ENCODE data around the gene LRRC1. TPM values are rescaled to one million over a fixed set of nuclear protein-coding genes. Genes with fewer than 3 reads are reported as not detected.
"Not testable (repeated sequence)": the region's sequence is repeated elsewhere in the genome, so short reads cannot be mapped to it uniquely, and the experiment has no call there.

LRRC1 gene
- total RNA-seq, result 6.3 and 8.7 TPM in 2 replicates

DNA sequence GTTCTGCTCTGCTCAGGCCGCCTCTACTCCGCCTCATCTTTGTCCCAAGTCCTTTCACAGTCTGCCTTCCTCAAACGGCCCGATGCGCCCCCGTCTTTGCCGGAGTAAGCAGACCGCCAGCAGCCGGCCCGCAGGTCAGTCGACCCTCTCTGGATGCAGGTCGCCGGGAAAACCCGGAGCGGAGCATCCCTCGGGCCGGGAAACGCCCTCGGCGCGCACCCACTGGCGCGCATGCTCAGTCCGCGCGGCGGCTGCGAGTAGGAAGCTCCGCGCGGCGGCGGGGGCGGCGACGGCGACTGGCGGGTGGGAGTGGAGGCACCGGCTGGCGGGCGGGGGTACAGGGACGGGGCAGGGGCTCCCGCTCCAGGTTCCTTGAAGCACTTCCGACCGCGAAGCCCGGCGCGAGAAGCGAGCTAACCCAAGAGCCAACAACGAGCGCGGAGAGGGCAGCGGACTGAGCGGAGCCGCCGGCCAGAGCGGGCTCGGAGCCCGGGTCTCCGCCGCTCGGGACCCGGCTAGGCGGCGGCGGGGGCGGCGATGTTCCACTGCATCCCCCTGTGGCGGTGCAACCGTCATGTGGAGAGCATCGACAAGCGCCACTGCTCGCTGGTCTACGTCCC, at the start of gene LRRC1:
LRRC1 (plus strand) TSS at position 286 of the 620 bp plus-strand sequence; CDS start at position 538, 252 bp downstream.
- no peak for DNase-seq (ENCODE audit: extremely low read depth, low read depth, low spot score)

DNA sequence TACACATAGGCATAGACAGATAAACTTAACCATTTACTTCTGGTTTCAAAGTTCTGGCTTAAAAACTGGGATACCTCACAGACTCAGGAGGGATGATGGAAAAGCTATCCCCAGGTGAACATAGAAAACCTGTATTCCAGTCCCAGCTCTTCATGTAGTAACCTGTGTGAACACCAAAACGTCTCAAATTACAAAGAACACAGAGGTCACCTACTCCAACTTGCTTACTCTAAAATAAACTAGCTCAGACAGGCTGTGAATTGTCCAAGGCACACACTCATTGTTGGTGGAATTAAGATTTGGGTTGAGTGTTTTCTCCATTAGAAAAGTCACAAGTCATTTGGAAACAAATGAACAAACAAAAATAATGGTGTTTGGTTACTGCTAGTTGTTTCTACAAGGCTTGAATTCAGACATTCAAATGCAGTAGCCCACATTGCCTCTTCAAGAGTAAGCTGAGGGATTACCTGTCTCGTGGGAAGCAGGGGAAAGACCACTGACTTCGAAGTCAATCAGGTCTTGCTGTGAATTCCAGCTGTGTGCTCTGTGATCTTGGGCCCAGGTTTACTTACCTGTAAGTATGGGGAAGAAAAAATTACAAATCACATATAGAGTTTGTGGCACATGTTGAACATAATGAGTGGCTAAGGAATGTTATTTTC, 48.2 kb upstream of the LRRC1 start:
- no peak for DNase-seq (ENCODE audit: extremely low read depth, low read depth, low spot score)

DNA sequence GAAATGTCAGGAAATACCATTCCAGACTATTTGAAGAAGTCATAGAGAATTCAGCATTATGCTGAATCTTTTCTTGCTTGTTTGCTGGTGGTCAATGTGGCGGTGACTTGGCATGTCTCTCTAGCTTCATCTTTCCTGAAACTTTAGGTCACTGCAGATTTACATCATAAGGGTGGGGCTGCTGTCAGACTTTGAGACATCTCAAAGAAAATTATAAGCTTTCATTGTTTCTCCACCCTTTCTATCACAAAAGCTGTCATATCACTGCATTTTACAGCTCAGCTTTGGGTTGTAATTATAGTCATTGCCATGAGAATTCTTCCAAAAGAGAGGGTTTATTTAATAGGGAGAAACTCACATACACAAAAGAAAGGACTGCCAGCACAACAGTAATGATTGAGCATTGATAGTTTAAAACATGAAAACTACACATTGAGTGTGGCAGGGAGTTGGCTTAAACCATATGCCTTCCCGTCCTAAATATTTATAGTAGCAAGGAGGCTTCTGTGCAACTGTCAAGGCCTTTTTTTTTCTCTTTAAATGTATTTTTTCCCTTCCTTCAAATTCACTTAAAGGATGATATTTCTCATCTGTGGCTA, 44.7 kb upstream of the LRRC1 start:
- DNase-seq (ENCODE audit: extremely low read depth, low read depth, low spot score), result no peak

DNA sequence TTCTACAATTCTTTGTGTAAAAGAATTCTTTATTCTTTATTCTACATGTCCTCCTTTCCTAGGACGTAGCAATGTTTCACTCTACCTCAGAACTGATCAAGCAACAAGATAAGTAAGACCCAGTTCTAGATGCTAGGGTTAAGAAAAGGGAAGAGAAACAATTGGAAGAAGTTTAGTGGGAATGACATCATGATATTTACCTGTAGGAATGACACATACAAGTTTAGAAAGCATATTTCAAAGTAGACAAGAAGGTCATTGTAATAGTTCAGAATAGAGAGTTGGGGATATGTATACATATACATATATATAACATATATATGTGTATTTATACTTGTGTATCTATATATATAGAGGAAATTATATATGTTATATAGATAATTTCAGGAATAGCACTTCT, 43.4 kb upstream of the LRRC1 start:
- DNase-seq (ENCODE audit: extremely low read depth, low read depth, low spot score), result no peak

DNA sequence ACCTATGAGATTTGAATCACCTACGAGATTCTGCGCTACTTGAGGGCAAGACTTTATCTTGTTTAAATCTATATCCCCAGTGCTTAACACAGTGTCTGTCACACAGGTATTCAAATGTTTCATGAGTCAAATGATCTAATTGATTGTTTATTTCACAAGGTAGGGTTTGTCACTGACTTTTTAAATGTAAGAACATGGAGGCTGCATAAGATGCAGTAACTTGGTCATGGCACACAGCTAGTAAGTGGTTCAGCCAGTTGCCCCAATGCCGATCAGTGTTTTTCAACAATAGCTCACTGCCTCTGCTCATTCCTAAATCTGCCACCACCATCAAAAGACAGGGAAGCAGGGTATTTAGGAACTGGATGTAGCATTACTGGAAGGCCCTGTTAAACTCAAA, 42.4 kb upstream of the LRRC1 start:
- no peak for DNase-seq (ENCODE audit: extremely low read depth, low read depth, low spot score)

DNA sequence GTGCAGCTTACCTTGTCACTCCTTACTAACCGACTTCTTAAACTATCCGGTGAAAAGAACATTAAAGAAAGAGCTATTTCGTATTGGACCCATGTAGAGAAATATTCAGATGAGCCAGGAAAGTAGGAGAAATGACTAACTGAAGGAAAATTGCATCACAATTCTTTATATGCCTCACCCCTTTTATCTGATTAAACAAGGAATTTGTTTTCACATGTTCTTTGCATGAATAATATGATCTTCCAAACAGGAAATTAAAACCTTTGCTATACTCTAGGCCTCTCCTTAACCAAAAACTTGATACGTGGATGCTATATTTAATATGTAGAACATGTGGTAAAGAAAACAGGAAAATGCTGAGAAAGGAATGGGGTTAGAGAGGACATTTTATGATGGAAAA, 41.9 kb upstream of the LRRC1 start:
- no peak for DNase-seq (ENCODE audit: extremely low read depth, low read depth, low spot score)

DNA sequence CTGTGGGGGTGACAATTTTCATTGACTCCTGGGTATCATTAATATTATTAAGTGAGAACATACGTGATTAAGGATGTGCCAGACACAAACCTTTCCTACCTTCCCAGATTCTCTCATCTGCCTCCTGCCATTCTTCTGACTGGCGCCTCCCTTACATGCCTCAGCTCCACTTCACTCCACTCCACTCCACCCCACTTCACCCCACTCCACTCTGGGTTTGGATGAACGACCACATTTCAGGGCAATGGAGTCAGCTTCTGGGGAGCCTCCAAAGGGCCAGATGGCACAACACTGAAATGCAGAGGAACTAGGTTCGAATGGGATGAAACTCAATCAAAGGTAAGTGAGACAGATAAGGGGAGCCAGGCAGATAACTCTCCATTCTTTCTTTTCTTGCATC, 40.5 kb upstream of the LRRC1 start:
- no peak for DNase-seq (ENCODE audit: extremely low read depth, low read depth, low spot score)

DNA sequence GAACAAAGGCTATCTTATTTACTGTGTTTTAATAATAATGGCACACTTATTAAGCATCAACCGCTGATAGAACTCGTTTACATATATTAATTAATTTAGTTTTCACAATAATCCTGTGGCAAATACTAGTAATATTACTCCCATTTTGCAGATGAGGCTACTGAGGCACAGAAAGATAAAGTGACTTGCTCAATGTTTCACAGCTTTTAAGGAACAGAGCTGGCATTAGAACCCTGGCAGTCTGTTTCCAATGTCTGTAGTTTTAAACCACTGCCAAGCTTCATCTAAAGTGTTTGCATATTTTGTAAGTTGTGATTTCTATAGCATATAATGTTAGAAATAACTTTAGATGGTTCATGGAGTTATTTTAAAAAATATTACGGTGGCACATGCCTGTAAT, 38.4 kb upstream of the LRRC1 start:
- DNase-seq (ENCODE audit: extremely low read depth, low read depth, low spot score), result no peak

DNA sequence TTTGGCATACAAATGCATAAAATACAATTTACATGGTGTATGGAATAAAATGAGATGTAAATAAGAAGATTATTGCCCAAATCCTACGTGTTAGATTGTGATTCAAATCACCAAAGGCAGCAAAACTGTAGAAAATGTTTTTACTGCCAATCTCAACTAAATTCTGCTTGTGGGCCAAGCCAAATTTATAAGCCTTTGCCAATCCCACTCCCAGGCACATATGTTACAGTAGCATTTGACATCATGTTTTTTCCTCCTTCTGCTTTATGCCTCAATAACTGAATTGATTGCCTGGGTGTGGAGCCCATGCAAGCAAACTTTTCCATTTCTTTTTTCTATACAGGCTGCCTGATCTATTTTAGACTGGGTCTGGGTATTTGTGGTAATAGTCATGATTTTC, 36.3 kb upstream of the LRRC1 start:
- no peak for DNase-seq (ENCODE audit: extremely low read depth, low read depth, low spot score)

DNA sequence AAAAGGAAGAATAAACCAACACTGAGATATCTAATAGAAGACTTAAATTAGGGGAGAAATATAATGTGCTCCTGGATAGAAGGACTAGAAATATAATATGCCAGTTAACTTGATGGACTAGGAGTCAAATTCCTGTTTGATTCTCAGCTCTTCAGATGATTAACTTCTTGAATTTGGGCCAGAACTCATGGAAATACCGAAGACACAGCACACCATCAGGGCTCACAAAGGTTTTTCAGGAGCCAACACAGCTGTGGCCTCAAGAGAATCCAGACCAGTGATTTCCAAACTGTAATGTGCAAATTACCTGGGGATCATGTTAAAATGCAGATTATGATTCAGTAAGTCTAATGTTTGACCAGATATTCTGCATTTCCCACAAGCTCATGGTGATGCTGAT, 33.8 kb upstream of the LRRC1 start:
- DNase-seq (ENCODE audit: extremely low read depth, low read depth, low spot score), result no peak

DNA sequence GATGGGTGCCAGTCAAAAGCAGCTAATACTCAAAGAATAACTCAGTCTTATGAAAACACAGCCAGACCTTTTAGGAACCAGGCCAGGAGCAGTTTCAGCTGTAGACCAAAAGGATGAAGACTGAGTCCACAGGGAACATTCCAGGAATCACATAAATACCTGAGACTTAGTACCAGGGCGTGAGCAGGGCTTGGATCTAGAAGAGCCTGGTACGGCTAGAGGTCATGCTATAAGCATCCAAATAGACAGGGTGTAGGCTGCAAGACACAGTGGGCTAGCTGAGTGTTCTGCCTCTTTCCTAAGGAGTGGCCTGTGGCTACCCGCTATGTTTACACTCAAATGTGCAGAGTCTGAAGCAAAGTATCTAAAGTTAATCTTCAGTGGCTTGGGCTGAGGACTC, 29.5 kb upstream of the LRRC1 start:
- no peak for DNase-seq (ENCODE audit: extremely low read depth, low read depth, low spot score)

DNA sequence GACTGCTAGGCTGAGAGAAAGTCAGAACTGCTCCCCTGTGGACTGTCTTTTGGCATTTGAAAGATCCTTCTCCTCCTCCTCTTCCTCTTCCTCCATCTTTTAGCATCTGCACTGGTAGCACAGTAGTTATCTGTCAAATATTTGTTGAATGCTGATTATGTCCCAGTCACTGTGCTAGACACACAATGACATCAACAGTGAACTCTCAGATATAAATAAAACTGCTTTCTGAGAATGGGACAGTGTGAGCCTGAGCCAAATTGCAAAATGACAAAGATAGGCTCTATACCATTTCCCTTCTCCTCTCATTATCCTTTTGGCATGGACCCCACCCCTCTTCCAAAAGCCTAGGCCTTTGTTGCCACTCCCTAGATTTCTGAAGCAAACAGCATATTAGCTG, 27.9 kb upstream of the LRRC1 start:
- no peak for DNase-seq (ENCODE audit: extremely low read depth, low read depth, low spot score)

DNA sequence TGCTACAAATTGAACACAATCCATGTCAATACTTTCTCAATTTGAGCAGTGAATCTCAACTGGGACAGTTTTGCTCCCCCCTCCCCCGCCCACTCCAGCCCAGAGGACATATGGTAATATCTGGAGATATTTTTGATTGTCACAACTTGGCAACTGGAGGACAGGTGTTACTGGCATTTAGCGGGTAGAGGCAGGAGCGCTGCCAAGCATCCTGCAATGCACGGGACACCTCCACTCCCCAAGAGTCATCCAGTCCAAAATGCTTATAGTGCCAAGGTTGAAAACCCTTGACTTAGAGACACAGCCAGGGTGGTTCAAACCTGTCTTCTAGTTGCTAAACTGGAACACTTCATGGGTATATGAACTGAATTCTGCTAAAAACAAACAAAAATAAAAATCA, 26.9 kb upstream of the LRRC1 start:
- no peak for DNase-seq (ENCODE audit: extremely low read depth, low read depth, low spot score)

DNA sequence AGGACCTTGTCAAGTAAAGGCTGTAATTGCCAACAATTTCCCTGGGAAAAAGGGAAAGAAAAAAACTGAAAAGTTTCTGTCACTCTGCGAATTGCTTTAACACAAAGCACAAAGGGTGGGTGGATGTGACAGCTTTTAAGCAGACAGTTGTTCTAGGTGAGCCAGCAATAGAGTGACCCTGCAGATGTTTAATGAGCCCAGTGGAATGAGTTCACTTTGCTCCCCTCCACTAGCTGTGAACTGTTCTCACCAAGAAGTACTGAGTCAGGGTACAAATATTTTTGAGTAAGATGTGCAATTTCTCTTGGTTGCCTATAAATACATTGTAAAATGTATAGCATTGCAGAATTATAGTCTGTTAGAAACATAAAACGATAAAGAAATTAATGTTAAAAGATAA, 26.2 kb upstream of the LRRC1 start:
- no peak for DNase-seq (ENCODE audit: extremely low read depth, low read depth, low spot score)

DNA sequence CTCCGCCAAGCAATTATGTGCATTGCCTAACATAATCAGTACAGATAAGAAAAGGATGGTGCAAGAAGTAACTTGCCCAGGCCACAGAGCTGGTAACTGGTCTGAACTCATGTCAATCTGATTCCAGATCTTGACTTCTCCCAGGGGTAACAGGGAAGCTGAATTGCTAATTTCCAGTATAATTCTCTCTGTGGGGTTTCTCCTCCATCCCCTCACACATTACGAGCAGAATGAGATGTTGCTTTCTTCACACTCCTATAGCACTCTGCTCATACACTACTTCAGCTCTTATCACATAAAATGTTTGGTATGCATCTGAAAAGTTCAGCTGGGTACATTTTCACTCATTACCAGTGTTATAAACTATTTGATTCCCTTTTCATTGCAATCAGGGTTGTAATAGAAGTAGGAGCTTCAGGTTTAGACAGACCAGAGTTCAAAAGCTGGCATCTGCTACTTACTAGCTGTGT, 24.0 kb upstream of the LRRC1 start:
- no peak for DNase-seq (ENCODE audit: extremely low read depth, low read depth, low spot score)

DNA sequence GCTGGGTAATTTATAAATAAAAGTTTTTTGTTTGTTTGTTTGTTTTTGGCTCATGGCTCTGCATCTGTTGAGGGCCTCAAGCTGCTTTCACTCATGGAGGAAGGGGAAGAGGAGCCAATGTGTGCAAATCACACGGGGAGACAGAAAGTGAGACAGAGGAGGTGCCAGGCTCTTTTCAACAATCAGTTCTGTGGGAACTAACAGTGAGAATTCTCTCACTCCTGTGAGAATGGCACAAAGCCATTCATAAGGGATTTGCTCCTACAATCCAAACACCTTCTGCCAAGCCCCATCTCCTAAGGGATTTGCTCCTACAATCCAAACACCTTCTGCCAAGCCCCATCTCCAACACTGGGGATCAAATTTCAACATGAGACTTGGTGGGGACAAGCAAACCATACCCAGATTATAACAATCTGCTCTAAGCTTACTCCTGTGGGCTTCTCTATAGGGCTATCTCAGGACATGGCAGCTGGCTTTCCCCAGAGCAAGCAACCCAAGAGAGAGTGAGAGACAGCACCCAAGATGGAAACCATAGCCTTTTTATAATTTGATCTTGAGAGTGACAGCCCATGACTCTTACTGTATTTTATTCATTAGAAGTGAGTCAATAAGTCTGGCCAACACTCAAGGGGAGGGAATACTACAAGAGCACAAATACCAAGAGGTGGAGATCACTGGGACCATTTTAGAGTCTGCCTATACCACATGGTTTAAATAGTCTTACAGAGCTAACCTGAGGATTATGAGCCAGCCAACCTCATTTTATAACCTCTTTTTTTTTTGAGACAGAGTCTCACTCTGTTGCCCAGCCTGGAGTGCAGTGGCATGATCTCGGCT, 22.8 kb upstream of the LRRC1 start:
- no peak for DNase-seq (ENCODE audit: extremely low read depth, low read depth, low spot score)

DNA sequence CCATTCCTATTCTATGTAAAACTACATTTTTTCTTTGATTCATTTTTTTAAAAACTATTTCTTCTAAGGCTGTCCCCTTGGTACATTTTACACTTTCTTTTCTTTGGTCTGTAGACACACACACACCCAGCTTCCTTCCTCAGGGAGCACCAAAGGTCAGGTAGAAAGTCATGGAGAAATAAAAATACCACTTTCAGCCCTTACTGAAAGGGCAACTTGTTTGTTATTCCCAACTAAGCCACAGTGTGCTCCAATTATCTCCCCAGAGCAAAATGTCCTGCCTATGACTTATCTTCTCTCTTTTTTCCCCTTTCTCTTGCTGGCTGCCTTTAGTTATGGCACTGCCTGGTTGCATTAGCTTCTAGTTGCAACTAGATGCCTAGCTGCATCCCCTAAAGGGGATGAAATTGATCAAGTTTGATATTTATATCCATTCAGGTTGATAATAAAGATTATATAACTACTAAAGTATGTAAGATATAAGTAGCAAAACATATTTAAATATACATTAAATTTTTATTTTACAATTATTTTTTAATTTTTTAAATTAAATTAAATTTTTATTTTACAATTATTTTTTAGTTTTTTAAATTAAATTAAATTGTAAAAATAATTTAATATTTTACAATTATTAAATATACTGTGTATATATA, 21.6 kb upstream of the LRRC1 start:
- DNase-seq (ENCODE audit: extremely low read depth, low read depth, low spot score), result no peak

DNA sequence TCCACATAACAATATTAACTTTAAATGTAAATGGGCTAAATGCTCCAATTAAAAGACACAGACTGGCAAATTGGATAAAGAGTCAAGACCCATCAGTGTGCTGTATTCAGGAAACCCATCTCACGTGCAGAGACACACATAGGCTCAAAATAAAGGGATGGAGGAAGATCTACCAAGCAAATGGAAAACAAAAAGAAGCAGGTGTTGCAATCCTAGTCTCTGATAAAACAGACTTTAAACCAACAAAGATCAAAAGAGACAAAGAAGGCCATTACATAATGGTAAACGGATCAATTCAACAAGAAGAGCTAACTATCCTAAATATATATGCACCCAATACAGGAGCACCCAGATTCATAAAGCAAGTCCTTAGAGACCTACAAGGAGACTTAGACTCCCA, 18.7 kb upstream of the LRRC1 start:
- DNase-seq (ENCODE audit: extremely low read depth, low read depth, low spot score), result not testable (repeated sequence)

DNA sequence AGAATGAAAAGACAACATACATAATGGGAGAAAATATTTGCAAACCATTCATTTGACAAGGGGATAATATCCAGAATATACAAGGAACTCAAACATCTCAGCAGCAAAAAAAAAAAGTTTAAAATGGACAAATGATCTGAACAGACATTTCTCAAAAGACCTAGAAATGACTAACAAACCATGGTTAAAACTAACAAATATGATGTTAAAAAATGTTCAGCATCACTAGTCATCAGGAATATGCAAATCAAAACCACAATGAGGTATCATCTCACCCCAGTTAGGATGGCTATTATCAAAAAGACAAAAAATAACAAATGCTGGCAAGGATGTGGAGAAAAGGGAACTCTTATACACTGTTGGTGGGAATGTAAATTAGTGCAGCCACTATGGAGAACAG, 9.8 kb upstream of the LRRC1 start:
- DNase-seq (ENCODE audit: extremely low read depth, low read depth, low spot score), result not testable (repeated sequence)

DNA sequence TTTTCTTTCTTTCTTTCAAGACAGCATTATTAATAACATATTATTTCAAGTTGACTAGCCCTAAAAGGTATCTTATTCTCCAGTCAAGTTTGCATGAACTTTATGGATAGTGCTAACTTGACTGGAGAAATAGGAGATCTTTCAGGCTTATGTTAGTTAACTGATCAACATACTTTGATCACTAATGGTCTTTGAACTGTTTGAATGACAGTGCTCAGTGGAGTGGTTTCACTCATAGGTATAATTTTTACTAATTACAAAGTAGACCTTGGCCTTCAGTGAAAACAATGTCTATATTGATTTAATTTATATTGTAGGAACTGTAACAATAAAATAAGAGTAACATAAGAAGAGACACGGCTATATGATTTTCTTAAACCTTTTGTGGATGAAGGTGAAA, 8.0 kb upstream of the LRRC1 start:
- DNase-seq (ENCODE audit: extremely low read depth, low read depth, low spot score), result no peak

DNA sequence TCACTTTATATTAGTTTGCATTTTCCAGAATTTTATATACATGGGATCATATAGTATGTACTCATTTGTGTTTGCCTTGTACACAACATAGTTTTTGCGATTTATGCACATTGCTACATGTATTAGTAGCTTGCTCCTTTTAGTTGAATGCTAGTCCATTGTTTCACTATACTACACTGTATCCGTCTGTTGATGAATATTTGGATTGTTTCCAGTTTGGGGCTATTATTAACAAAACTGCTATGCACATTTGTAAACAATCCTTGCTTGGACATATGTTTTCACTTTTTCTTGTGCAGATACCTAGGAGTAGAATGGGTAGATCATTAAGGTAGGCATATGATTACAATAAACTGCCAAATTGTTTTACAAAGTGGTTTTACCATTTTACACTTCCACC, 3.9 kb upstream of the LRRC1 start:
- no peak for DNase-seq (ENCODE audit: extremely low read depth, low read depth, low spot score)

All from glomerular endothelial cell (primary cell).